Suprapubic skin (tissue), 4 donors: ENCODE data around the gene INPP5A.

Experiments
- POLR2A ChIP-seq, 2 donors: fragments of 450-650 bp; IDR thresholded peaks; one replicate each; pipeline ENCODE4 v1.6.1; 2017; ENCODE audit warnings: antibody characterized with exemption in 2 of 2, mild to moderate bottlenecking in 2 of 2, moderate library complexity in 2 of 2
- POLR2AphosphoS5 ChIP-seq, 3 donors: sonication (generic); formaldehyde crosslinking; IDR thresholded peaks; one replicate each; pipeline ENCODE4 v1.6.1; 2017; ENCODE audit warnings: antibody characterized with exemption in 3 of 3
- TF ChIP-seq, protein P1 (sequence below), 2 donors: fragments of 200-600 bp in 1 of 2; fragments of 450-650 bp in 1 of 2; sonication (generic) in 1 of 2; IDR thresholded peaks; one replicate each; pipeline ENCODE4 v1.5.1; 2016 to 2019; ENCODE audit warnings: antibody characterized with exemption in 2 of 2, mild to moderate bottlenecking in 1 of 2, moderate library complexity in 1 of 2

DNA sequence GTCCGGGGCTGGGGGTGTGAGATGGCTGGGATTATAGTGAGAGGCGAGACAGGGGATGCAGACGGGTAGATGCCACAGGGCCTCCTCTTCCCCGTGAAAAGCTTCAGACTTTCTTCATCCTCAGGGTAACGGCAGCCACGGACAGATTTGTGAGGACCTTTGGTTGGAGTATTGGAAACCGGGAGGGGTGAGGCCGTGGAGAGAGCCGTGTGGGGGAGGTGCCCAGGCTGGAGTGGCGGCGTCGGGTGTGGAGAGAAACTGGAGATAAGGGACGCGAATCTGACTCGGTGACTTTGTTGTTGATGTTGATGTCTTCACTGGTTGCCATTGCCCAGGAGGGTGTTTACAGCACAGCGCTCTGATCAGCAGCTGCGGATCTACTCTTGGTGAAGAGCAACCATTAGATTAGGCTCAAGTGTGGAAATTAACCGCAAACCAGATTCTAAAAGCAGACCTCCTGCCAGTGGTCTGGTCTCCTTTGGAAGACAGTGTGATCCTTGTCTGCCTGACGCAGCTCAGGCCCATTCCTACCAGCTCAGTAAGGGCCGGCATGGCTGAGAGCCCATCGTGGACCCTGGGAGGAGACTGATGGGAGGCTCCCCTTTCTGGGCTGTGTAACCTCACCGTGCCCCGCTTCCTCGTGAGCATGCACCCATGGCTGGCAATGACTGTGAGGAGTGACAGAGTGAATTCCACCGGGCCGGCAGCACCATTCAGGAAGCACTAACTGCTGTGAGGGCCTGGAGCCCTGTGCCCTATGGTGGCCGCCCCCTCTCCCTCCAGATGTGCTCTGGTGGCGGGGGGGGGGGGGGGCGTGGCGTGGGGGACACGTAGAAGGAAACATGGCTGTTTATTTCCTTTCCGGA is 90.3 kb downstream of the INPP5A start:
- TF ChIP-seq, protein P1, sequence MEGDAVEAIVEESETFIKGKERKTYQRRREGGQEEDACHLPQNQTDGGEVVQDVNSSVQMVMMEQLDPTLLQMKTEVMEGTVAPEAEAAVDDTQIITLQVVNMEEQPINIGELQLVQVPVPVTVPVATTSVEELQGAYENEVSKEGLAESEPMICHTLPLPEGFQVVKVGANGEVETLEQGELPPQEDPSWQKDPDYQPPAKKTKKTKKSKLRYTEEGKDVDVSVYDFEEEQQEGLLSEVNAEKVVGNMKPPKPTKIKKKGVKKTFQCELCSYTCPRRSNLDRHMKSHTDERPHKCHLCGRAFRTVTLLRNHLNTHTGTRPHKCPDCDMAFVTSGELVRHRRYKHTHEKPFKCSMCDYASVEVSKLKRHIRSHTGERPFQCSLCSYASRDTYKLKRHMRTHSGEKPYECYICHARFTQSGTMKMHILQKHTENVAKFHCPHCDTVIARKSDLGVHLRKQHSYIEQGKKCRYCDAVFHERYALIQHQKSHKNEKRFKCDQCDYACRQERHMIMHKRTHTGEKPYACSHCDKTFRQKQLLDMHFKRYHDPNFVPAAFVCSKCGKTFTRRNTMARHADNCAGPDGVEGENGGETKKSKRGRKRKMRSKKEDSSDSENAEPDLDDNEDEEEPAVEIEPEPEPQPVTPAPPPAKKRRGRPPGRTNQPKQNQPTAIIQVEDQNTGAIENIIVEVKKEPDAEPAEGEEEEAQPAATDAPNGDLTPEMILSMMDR (IDR thresholded peaks at IDR 0.05) = no peak
- TF ChIP-seq POLR2AphosphoS5 (IDR thresholded peaks at IDR 0.05) = no peak
- no peak for TF ChIP-seq POLR2A (IDR thresholded peaks at IDR 0.05)
